Measurements from ENCODE around the gene DNAJB6. TPM values are rescaled to one million over a fixed set of nuclear protein-coding genes. Genes with fewer than 3 reads are reported as not detected.

The DNAJB6 gene
- total and polyA plus RNA-seq, 2 donors (not counting 3 experiments of a cell fraction or from before 2014, with no cell fraction given) = 69.6 to 135 TPM

DNA sequence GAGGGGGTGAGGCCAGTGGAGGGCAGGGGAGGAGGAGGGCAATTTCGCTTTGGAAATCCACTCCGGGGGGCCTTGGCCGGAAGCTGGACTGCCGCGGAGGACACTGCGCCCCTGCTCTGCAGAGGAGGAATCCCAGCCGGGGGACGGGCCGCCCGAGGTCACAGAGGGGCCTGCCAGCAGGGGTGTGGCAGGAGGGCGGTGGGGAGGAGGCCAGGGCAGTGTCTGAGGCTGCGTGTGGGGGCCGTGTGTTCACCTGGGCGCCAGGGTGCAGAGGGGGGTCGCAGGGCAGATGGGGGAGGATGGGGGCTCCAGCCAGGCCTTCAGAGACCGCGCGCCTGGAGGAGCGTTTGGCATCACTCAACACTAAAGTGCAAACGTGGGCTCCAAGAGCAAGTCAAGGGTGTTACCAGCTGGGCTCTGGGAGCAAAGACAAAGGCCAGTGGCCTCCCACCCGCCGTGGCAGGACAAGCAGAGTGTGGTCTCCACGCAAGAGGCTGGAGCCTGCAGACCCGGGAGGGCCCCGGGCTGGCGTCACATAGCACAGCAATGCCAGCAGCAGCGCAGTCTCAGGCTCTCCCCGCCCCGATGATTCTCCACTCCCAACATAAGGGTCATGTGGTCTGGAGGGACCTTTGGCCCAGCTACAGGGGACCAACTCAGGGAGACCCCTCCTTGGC is 45.3 kb upstream of the DNAJB6 start:
- no peak overlapping the region for H3K4me2 ChIP-seq (ENCODE audit: insufficient read depth, low read length)
- dilution Hi-C loops (cut with MboI; ENCODE audit: extremely low pct_ligation_motif_present, low sequenced_read_pairs) (no loop called here), intact Hi-C loops (cut with micrococcal nuclease) (no loop called here)
- H3K4me3 ChIP-seq (replicated peaks in 1 of 3; ENCODE audit: insufficient read depth in 1 of 3, low read depth in 1 of 3, low read length in 3 of 3) = no peak overlapping the region
- H3K79me2 ChIP-seq (ENCODE audit: control insufficient read depth, insufficient read depth, low read length) = no peaks in the 10 kb centered on the region
- H4K20me1 ChIP-seq (replicated peaks; ENCODE audit: control insufficient read depth, extremely low read depth, insufficient read depth, low read length) = no peaks in the 10 kb centered on the region
- POLR2A ChIA-PET = no interaction called here
- no peaks in the 10 kb centered on the region for H3K9me3 ChIP-seq (replicated peaks; ENCODE audit: control insufficient read depth, insufficient read depth, low read length)
- H2AFZ ChIP-seq (ENCODE audit: low read depth, low read length) = no peak overlapping the region
- no peaks in the 10 kb centered on the region for H3K9me1 ChIP-seq (replicated peaks; ENCODE audit: control insufficient read depth, extremely low read depth, insufficient read depth, low read length)
- no peak overlapping the region for H3K27ac ChIP-seq (ENCODE audit: insufficient read depth, low read depth, low read length)
- BruUV-seq (replicated peaks) = no TSS peak
- DNase-seq (ENCODE audit: low read depth, low spot score) = no peak
- no peaks in the 10 kb centered on the region for H3K4me1 ChIP-seq (ENCODE audit: control insufficient read depth, extremely low read depth, insufficient read depth, low read length)
- no peak for FAIRE-seq
- CTCF ChIA-PET = interaction anchor here (0.7 kb wide), 1 partner anchor 20 kb away, joined by 3 read pairs; no protein-coding TSS in a partner anchor
- TF ChIP-seq POLR2A (IDR thresholded peaks at IDR 0.05; ENCODE audit: low read depth, low read length) (no peak), JUN (IDR thresholded peaks at IDR 0.05; ENCODE audit: borderline replicate concordance, insufficient read depth, insufficient read length, low read depth) (no peak), GATA2 (IDR thresholded peaks at IDR 0.05; ENCODE audit: insufficient read depth, insufficient read length, low read depth, low read length) (no peak), FOS (IDR thresholded peaks at IDR 0.05; ENCODE audit: borderline replicate concordance, insufficient read depth, low read length) (no peak), POLR2AphosphoS5 (IDR thresholded peaks at IDR 0.05; ENCODE audit: insufficient read depth, low read depth, low read length) (no peak)
- TF ChIP-seq, protein P1, sequence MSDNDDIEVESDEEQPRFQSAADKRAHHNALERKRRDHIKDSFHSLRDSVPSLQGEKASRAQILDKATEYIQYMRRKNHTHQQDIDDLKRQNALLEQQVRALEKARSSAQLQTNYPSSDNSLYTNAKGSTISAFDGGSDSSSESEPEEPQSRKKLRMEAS (IDR thresholded peaks at IDR 0.05; ENCODE audit: insufficient read depth, insufficient read length) = no peak
- no peaks in the 10 kb centered on the region for H3K36me3 ChIP-seq (ENCODE audit: control insufficient read depth in 2 of 2, extremely low read depth in 1 of 2, insufficient read depth in 2 of 2, low read length in 2 of 2)
- peaks cover 0 to 2% of the 10 kb centered on the region in 2 experiments for H3K27me3 ChIP-seq (ENCODE audit: control insufficient read depth in 2 of 2, insufficient read depth in 2 of 2, low read length in 2 of 2)
- no peak overlapping the region for H3K9ac ChIP-seq (replicated peaks; ENCODE audit: extremely low read depth, insufficient read depth, low read length)

DNA sequence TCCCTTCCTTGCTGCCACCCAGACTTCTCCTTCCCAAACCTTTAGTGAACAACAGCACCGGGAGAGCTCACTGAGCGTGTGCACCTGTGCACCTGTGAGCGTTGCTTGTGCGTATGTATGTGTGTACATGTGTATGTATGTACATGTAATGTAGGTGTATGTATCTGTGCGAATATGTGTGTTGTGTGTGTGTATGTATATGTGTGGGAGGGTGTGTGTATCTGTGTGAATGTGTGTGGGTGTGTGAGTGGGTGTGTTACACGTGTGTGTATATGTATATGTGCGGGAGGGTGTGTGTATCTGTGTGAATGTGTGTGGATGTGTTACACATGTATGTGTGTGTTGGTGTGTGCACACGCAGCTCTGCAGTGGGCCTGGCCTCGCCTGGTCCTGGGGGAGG is 44.5 kb upstream of the DNAJB6 start:
- H3K36me3 ChIP-seq (ENCODE audit: control insufficient read depth in 2 of 2, extremely low read depth in 1 of 2, insufficient read depth in 2 of 2, low read length in 2 of 2) = no peaks in the 10 kb centered on the region
- CTCF ChIA-PET = interaction anchor here (1.1 kb wide), 1 partner anchor 20 kb away, joined by 3 read pairs; no protein-coding TSS in a partner anchor
- H3K27ac ChIP-seq (ENCODE audit: insufficient read depth, low read depth, low read length) = no peak overlapping the region
- no peaks in the 10 kb centered on the region for H3K79me2 ChIP-seq (ENCODE audit: control insufficient read depth, insufficient read depth, low read length)
- FAIRE-seq (no peak), DNase-seq (ENCODE audit: low read depth, low spot score) (no peak)
- H3K9me1 ChIP-seq (replicated peaks; ENCODE audit: control insufficient read depth, extremely low read depth, insufficient read depth, low read length) = no peaks in the 10 kb centered on the region
- no peaks in the 10 kb centered on the region for H3K4me1 ChIP-seq (ENCODE audit: control insufficient read depth, extremely low read depth, insufficient read depth, low read length)
- dilution Hi-C loops (cut with MboI; ENCODE audit: extremely low pct_ligation_motif_present, low sequenced_read_pairs) (no loop called here), intact Hi-C loops (cut with micrococcal nuclease) (no loop called here)
- no peak overlapping the region for H2AFZ ChIP-seq (ENCODE audit: low read depth, low read length)
- H3K4me3 ChIP-seq (replicated peaks in 1 of 3; ENCODE audit: insufficient read depth in 1 of 3, low read depth in 1 of 3, low read length in 3 of 3) = no peak overlapping the region
- no peak overlapping the region for H3K4me2 ChIP-seq (ENCODE audit: insufficient read depth, low read length)
- TF ChIP-seq GATA2 (IDR thresholded peaks at IDR 0.05; ENCODE audit: insufficient read depth, insufficient read length, low read depth, low read length) (no peak), FOS (IDR thresholded peaks at IDR 0.05; ENCODE audit: borderline replicate concordance, insufficient read depth, low read length) (no peak), POLR2A (IDR thresholded peaks at IDR 0.05; ENCODE audit: low read depth, low read length) (no peak), EZH2 (IDR thresholded peaks at IDR 0.05; ENCODE audit: borderline replicate concordance, low read depth, low read length, severe bottlenecking) (no peak), MYC (IDR thresholded peaks at IDR 0.05; ENCODE audit: low read depth, low read length) (no peak), JUN (IDR thresholded peaks at IDR 0.05; ENCODE audit: borderline replicate concordance, insufficient read depth, insufficient read length, low read depth) (no peak), POLR2AphosphoS5 (IDR thresholded peaks at IDR 0.05; ENCODE audit: insufficient read depth, low read depth, low read length) (no peak)
- TF ChIP-seq, protein P1 (IDR thresholded peaks at IDR 0.05; ENCODE audit: insufficient read depth, insufficient read length) = no peak
- TF ChIP-seq, protein P2, sequence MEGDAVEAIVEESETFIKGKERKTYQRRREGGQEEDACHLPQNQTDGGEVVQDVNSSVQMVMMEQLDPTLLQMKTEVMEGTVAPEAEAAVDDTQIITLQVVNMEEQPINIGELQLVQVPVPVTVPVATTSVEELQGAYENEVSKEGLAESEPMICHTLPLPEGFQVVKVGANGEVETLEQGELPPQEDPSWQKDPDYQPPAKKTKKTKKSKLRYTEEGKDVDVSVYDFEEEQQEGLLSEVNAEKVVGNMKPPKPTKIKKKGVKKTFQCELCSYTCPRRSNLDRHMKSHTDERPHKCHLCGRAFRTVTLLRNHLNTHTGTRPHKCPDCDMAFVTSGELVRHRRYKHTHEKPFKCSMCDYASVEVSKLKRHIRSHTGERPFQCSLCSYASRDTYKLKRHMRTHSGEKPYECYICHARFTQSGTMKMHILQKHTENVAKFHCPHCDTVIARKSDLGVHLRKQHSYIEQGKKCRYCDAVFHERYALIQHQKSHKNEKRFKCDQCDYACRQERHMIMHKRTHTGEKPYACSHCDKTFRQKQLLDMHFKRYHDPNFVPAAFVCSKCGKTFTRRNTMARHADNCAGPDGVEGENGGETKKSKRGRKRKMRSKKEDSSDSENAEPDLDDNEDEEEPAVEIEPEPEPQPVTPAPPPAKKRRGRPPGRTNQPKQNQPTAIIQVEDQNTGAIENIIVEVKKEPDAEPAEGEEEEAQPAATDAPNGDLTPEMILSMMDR (IDR thresholded peaks at IDR 0.05; ENCODE audit: extremely low read depth in 1 of 2, insufficient read depth in 1 of 2, low read depth in 1 of 2, low read length in 2 of 2) = no peak
- no TSS peak for BruUV-seq (replicated peaks)
- H3K9me3 ChIP-seq (replicated peaks; ENCODE audit: control insufficient read depth, insufficient read depth, low read length) = no peaks in the 10 kb centered on the region
- H3K9ac ChIP-seq (replicated peaks; ENCODE audit: extremely low read depth, insufficient read depth, low read length) = no peak overlapping the region
- POLR2A ChIA-PET = no interaction called here
- H4K20me1 ChIP-seq (replicated peaks; ENCODE audit: control insufficient read depth, extremely low read depth, insufficient read depth, low read length) = no peaks in the 10 kb centered on the region
- H3K27me3 ChIP-seq (ENCODE audit: control insufficient read depth in 2 of 2, insufficient read depth in 2 of 2, low read length in 2 of 2) = peaks cover 0 to 2% of the 10 kb centered on the region in 2 experiments
